Measurements from ENCODE around the gene TENM3.

DNA sequence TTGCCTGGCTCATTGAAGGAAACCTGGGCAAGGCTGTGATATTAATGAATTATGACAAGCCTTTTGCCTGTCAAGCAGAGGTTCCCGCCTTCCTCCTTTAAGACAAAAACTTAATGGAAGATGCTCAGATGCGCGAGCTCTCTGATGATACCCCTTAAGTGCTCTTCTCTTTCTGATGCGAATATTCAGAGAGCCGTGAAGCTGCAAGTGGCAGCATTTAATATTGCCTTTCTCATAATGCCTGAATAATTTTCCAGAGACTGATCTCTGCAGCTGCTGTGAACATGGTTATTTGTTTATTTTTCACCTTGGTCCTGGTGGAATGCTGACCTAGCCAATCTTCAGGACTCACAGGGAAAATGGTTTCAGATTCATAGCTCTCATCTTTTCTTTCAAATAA lies 251.8 kb downstream of the TENM3 start:
- TF ChIP-seq GABPA (IDR thresholded peaks at IDR 0.05; ENCODE audit: borderline replicate concordance, insufficient read depth, low read length) (no peak), SIN3A (conservative IDR thresholded peaks at IDR 0.05 in 1 of 2, IDR thresholded peaks at IDR 0.05 in 1 of 2; ENCODE audit: low read depth in 1 of 2, low read length in 2 of 2) (no peak), CTCF (IDR thresholded peaks at IDR 0.05; ENCODE audit: control extremely low read depth in 1 of 3, insufficient read depth in 1 of 3, low read depth in 1 of 3, low read length in 3 of 3) (no peak), POLR2A (IDR thresholded peaks at IDR 0.05; ENCODE audit: control extremely low read depth in 1 of 2, low read depth in 2 of 2, low read length in 2 of 2) (no peak), ZNF274 (IDR thresholded peaks at IDR 0.05; ENCODE audit: borderline replicate concordance, extremely low read depth, low read length) (no peak), PHF8 (conservative IDR thresholded peaks at IDR 0.05; ENCODE audit: low read depth, low read length) (no peak), EZH2 (IDR thresholded peaks at IDR 0.05; ENCODE audit: low read depth, low read length, severe bottlenecking) (no peak), TEAD4 (IDR thresholded peaks at IDR 0.05; ENCODE audit: low read depth, low read length) (no peak), RAD21 (IDR thresholded peaks at IDR 0.05 in 1 of 2, conservative IDR thresholded peaks at IDR 0.05 in 1 of 2; ENCODE audit: low read depth in 2 of 2, low read length in 2 of 2) (no peak), ATF3 (IDR thresholded peaks at IDR 0.05; ENCODE audit: insufficient read depth, low read depth, low read length) (no peak), CHD1 (IDR thresholded peaks at IDR 0.05; ENCODE audit: low read depth, low read length) (no peak), USF2 (IDR thresholded peaks at IDR 0.05; ENCODE audit: low read length) (no peak), TAF1 (IDR thresholded peaks at IDR 0.05; ENCODE audit: low read depth, low read length) (no peak)
